ENCODE results near the gene AUTS2. TPM values are rescaled to one million over a fixed set of nuclear protein-coding genes. Genes with fewer than 3 reads are reported as not detected.

AUTS2 gene
- total RNA-seq, 1 donor from 2014 or later, result 1.2 TPM

- DNase-seq, result no peak
Measured at GRCh38 chr7:70736715-70737460, 1138.6 kb downstream of the AUTS2 start.

- DNase-seq, result no peak
Measured at GRCh38 chr7:70738151-70738885, 1140.0 kb downstream of the AUTS2 start.

- DNase-seq, result no peak
Measured at GRCh38 chr7:70739646-70740210, 1141.5 kb downstream of the AUTS2 start.

GRCh38 chr7:70741666-70742065, 1143.4 kb downstream of the AUTS2 start:
- no peak for DNase-seq

- no peak for DNase-seq
Measured at GRCh38 chr7:70743531-70744325, 1145.5 kb downstream of the AUTS2 start.

- DNase-seq, result no peak
Measured at GRCh38 chr7:70744492-70744891, 1146.2 kb downstream of the AUTS2 start.

GRCh38 chr7:70749831-70750230, 1151.6 kb downstream of the AUTS2 start:
- DNase-seq, result no peak

GRCh38 chr7:70751895-70752294, 1153.6 kb downstream of the AUTS2 start:
- DNase-seq, result no peak

- no peak for DNase-seq
Measured at GRCh38 chr7:70752794-70753241, 1154.5 kb downstream of the AUTS2 start.

- DNase-seq, result no peak
Measured at GRCh38 chr7:70756789-70757188, 1158.5 kb downstream of the AUTS2 start.

GRCh38 chr7:70758646-70759045, 1160.4 kb downstream of the AUTS2 start:
- DNase-seq, result no peak

GRCh38 chr7:70759674-70760073, 1161.4 kb downstream of the AUTS2 start:
- no peak for DNase-seq

- no peak for DNase-seq
Measured at GRCh38 chr7:70761711-70762328, 1163.5 kb downstream of the AUTS2 start.

- DNase-seq, result no peak
Measured at GRCh38 chr7:70762696-70763095, 1164.4 kb downstream of the AUTS2 start.

- no peak for DNase-seq
Measured at GRCh38 chr7:70763961-70764691, 1165.9 kb downstream of the AUTS2 start.

GRCh38 chr7:70764701-70765208, 1166.5 kb downstream of the AUTS2 start:
- DNase-seq, result no peak

- no peak for DNase-seq
Measured at GRCh38 chr7:70765651-70766050, 1167.4 kb downstream of the AUTS2 start.

GRCh38 chr7:70766109-70766508, 1167.8 kb downstream of the AUTS2 start:
- DNase-seq, result no peak

- no peak for DNase-seq
Measured at GRCh38 chr7:70766694-70767093, 1168.4 kb downstream of the AUTS2 start.

GRCh38 chr7:70770154-70770553, 1171.9 kb downstream of the AUTS2 start:
- DNase-seq, result no peak

GRCh38 chr7:70771451-70771850, 1173.2 kb downstream of the AUTS2 start:
- DNase-seq, result no peak

Measured in dermis blood vessel endothelial cell (primary cell).